Fibroblast of peridontal ligament (primary cell): ENCODE measurements around the gene CTDSP2.
"Not testable (repeated sequence)": the region's sequence is repeated elsewhere in the genome, so short reads cannot be mapped to it uniquely, and the experiment has no call there.

Experiments used
- DNase-seq: peaks from one replicate; pipeline ENCODE4 v3.0.0-alpha.2; 2010; ENCODE audit errors: extremely low read depth

Gene CTDSP2

GRCh38 chr12:57852620-57853500, 6.3 kb upstream of the CTDSP2 start:
- DNase-seq, result no peak

GRCh38 chr12:57852200-57852599, 5.7 kb upstream of the CTDSP2 start:
- DNase-seq, result no peak

- DNase-seq, result no peak
Measured at GRCh38 chr12:57851552-57851951, 5.0 kb upstream of the CTDSP2 start.

- DNase-seq, result no peak
Measured at GRCh38 chr12:57850854-57851430, 4.4 kb upstream of the CTDSP2 start.

- not testable (repeated sequence) for DNase-seq
Measured at GRCh38 chr12:57849447-57849846, 2.9 kb upstream of the CTDSP2 start.

GRCh38 chr12:57849035-57849434, 2.5 kb upstream of the CTDSP2 start:
- DNase-seq, result no peak

- DNase-seq, result no peak
Measured at GRCh38 chr12:57848208-57848607, 1.7 kb upstream of the CTDSP2 start.

GRCh38 chr12:57846285-57846576, 298 bp downstream of the CTDSP2 start:
- DNase-seq, result no peak

- peak; percentile 36 for DNase-seq
Measured at GRCh38 chr12:57845478-57846284, 848 bp downstream of the CTDSP2 start.

GRCh38 chr12:57844709-57845477, 1.6 kb downstream of the CTDSP2 start:
- DNase-seq, result peak; percentile 92

- DNase-seq, result no peak
Measured at GRCh38 chr12:57842342-57843294, 3.9 kb downstream of the CTDSP2 start.

GRCh38 chr12:57841445-57841844, 5.1 kb downstream of the CTDSP2 start:
- DNase-seq, result no peak

- peak; percentile 40 for DNase-seq
Measured at GRCh38 chr12:57840726-57841125, 5.8 kb downstream of the CTDSP2 start.

GRCh38 chr12:57839996-57840395, 6.5 kb downstream of the CTDSP2 start:
- DNase-seq, result no peak

- DNase-seq, result no peak
Measured at GRCh38 chr12:57838594-57839302, 7.8 kb downstream of the CTDSP2 start.

GRCh38 chr12:57837864-57838562, 8.5 kb downstream of the CTDSP2 start:
- peak; percentile 70 for DNase-seq

GRCh38 chr12:57836442-57837375, 9.8 kb downstream of the CTDSP2 start:
- DNase-seq, result peak; percentile 69
